HG02970 (cell line): ENCODE data around the gene KIRREL3.

ENCODE experiments used
- ATAC-seq: cut with Tn5 transposase; IDR thresholded peaks from one replicate; pipeline ENCODE4 v1.9.1; 2021; ENCODE audit warnings: mild to moderate bottlenecking, moderate library complexity, moderate number of reproducible peaks; ENCODE audit not compliant: unreplicated experiment, low FRiP score

KIRREL3 gene

GRCh38 chr11:126548581-126549550 lies 451.7 kb downstream of the KIRREL3 start:
- no peak for ATAC-seq

GRCh38 chr11:126547691-126548090 lies 452.9 kb downstream of the KIRREL3 start:
- ATAC-seq: no peak

GRCh38 chr11:126547161-126547560 lies 453.4 kb downstream of the KIRREL3 start:
- ATAC-seq: no peak

GRCh38 chr11:126546694-126547093 lies 453.9 kb downstream of the KIRREL3 start:
- ATAC-seq: no peak

- ATAC-seq: no peak
Measured at GRCh38 chr11:126546191-126546590, 454.4 kb downstream of the KIRREL3 start.

GRCh38 chr11:126545057-126545555 lies 455.5 kb downstream of the KIRREL3 start:
- no peak for ATAC-seq

- ATAC-seq: no peak
Measured at GRCh38 chr11:126544108-126545056, 456.2 kb downstream of the KIRREL3 start.

GRCh38 chr11:126543691-126544090 lies 456.9 kb downstream of the KIRREL3 start:
- no peak for ATAC-seq

- no peak for ATAC-seq
Measured at GRCh38 chr11:126542334-126543015, 458.1 kb downstream of the KIRREL3 start.

- ATAC-seq: no peak
Measured at GRCh38 chr11:126538071-126538470, 462.5 kb downstream of the KIRREL3 start.

GRCh38 chr11:126537492-126537891 lies 463.1 kb downstream of the KIRREL3 start:
- no peak for ATAC-seq

- no peak for ATAC-seq
Measured at GRCh38 chr11:126534141-126534805, 466.3 kb downstream of the KIRREL3 start.

GRCh38 chr11:126533560-126533959 lies 467.0 kb downstream of the KIRREL3 start:
- ATAC-seq: no peak

GRCh38 chr11:126530416-126530815 lies 470.2 kb downstream of the KIRREL3 start:
- no peak for ATAC-seq

GRCh38 chr11:126529037-126529436 lies 471.5 kb downstream of the KIRREL3 start:
- ATAC-seq: no peak

- ATAC-seq: no peak
Measured at GRCh38 chr11:126528075-126528474, 472.5 kb downstream of the KIRREL3 start.

- no peak for ATAC-seq
Measured at GRCh38 chr11:126527651-126528050, 472.9 kb downstream of the KIRREL3 start.

GRCh38 chr11:126526471-126526870 lies 474.1 kb downstream of the KIRREL3 start:
- ATAC-seq: no peak

GRCh38 chr11:126525702-126526101 lies 474.9 kb downstream of the KIRREL3 start:
- no peak for ATAC-seq

GRCh38 chr11:126525216-126525615 lies 475.4 kb downstream of the KIRREL3 start:
- no peak for ATAC-seq
